Hepatocyte (in vitro differentiated cells): ENCODE results near the gene POLR1C. TPM values are rescaled to one million over a fixed set of nuclear protein-coding genes. Genes with fewer than 3 reads are reported as not detected.
A peak's percentile ranks its signal among the peaks of the same experiment; 100 is the strongest.

Source experiments
- DNase-seq: peaks from one replicate; pipeline ENCODE4 v3.0.0-alpha.2; 2016; ENCODE audit warnings: low spot score
- H2AFZ ChIP-seq: fragments of 200-600 bp; sonication (generic); 2 replicates; pipeline ENCODE4 v1.6.0; 2016; ENCODE audit warnings: antibody characterized with exemption, mild to moderate bottlenecking
- H3K27ac ChIP-seq: fragments of 200-600 bp; sonication (generic); 2 replicates; pipeline ENCODE4 v1.5.1; 2016; ENCODE audit warnings: mild to moderate bottlenecking
- H3K27me3 ChIP-seq: fragments of 200-600 bp; sonication (generic); 2 replicates; pipeline ENCODE4 v1.6.1; 2016
- H3K36me3 ChIP-seq: fragments of 200-600 bp; sonication (generic); replicated peaks from 2 replicates; pipeline ENCODE4 v1.5.1; 2016; ENCODE audit warnings: low read depth; ENCODE audit not compliant: insufficient read depth
- H3K4me1 ChIP-seq: fragments of 200-600 bp; sonication (generic); 2 replicates; pipeline ENCODE4 v1.5.1; 2016; ENCODE audit warnings: mild to moderate bottlenecking, moderate library complexity; ENCODE audit not compliant: insufficient read depth
- H3K4me2 ChIP-seq: fragments of 200-600 bp; sonication (generic); 2 replicates; pipeline ENCODE4 v1.6.0; 2016
- H3K4me3 ChIP-seq: fragments of 200-600 bp; sonication (generic); 2 replicates; pipeline ENCODE4 v1.5.1; 2016; ENCODE audit warnings: mild to moderate bottlenecking
- H3K79me2 ChIP-seq: fragments of 200-600 bp; sonication (generic); 2 replicates; pipeline ENCODE4 v1.6.0; 2017; ENCODE audit warnings: mild to moderate bottlenecking
- H3K9me2 ChIP-seq: fragments of 200-600 bp; sonication (generic); replicated peaks from 2 replicates; pipeline ENCODE4 v1.6.0; 2017; ENCODE audit warnings: mild to moderate bottlenecking; ENCODE audit not compliant: insufficient read depth
- H3K9me3 ChIP-seq: fragments of 200-600 bp; sonication (generic); 2 replicates; pipeline ENCODE4 v1.5.1; 2016; ENCODE audit warnings: low read depth, mild to moderate bottlenecking
- H4K20me1 ChIP-seq: fragments of 200-600 bp; sonication (generic); 2 replicates; pipeline ENCODE4 v1.6.0; 2016; ENCODE audit warnings: mild to moderate bottlenecking; ENCODE audit not compliant: insufficient read depth, poor library complexity, severe bottlenecking
- CTCF ChIP-seq: fragments of 200-600 bp; sonication (generic); IDR thresholded peaks from 2 replicates; pipeline ENCODE4 v1.5.1; 2016; ENCODE audit warnings: antibody characterized with exemption, mild to moderate bottlenecking; ENCODE audit not compliant: poor library complexity
- EZH2 ChIP-seq: fragments of 200-600 bp; sonication (generic); IDR thresholded peaks from 2 replicates; pipeline ENCODE4 v1.6.1; 2016; ENCODE audit warnings: antibody characterized with exemption, mild to moderate bottlenecking, borderline replicate concordance
- EZH2phosphoT487 ChIP-seq: fragments of 200-600 bp; sonication (generic); IDR thresholded peaks from one replicate; pipeline ENCODE4 v1.6.1; 2018; ENCODE audit warnings: antibody characterized with exemption, mild to moderate bottlenecking, low read depth, moderate library complexity; ENCODE audit not compliant: unreplicated experiment, severe bottlenecking
- WGBS: methylation state at CpG from one replicate; pipeline ENCODE4 v1.1.6; 2016; ENCODE audit warnings: low lambda C conversion rate; ENCODE audit errors: missing lambda C conversion rate; 5-methylcytosine and 5-hydroxymethylcytosine counted together
- polyA plus RNA-seq: library from polyadenylated mRNA; unstranded; fragments of >200 nt; fragmentation: Nextera tagmentation; extraction: Ambion mirVana; gene quantifications from 2 replicates; pipeline ENCODE4 v1.2.1, GENCODE V29; 2016
- total RNA-seq: library from RNA; depleted of rRNA; stranded (reverse); fragments of >200 nt; gene quantifications from 2 replicates; pipeline ENCODE4 v1.2.3, GENCODE V29; 2014

The POLR1C gene
- total and polyA plus RNA-seq, 2 experiments from 2014 or later, result 26.1 to 36.2 TPM

- peak; percentile 30 for TF ChIP-seq EZH2
- TF ChIP-seq EZH2phosphoT487, result no peak
- WGBS, result 22% methylated on average over 34 of the region's 69 CpGs
- H2AFZ ChIP-seq, result peak overlapping the region; percentile 8
These were observed 7.5 kb upstream of the POLR1C start for GRCh38 chr6:43509142-43509983.

GRCh38 chr6:43509984-43510826 is 6.7 kb upstream of the POLR1C start, which contains the start of gene LRRC73:
Gene LRRC73 (minus strand): TSS chr6:43510346. CDS start chr6:43509785, 561 bp downstream.
- peaks cover 18% of the 10 kb centered on the region for H3K4me1 ChIP-seq

More at GRCh38 chr6:43509142-43509983, 7.5 kb upstream of the POLR1C start:
- peak overlapping the region; percentile 99 for H3K4me2 ChIP-seq
- H3K4me1 ChIP-seq, result peaks cover 15% of the 10 kb centered on the region
- no peak overlapping the region for H3K27ac ChIP-seq
- H3K79me2 ChIP-seq, result peaks cover 2% of the 10 kb centered on the region
- peaks cover 12% of the 10 kb centered on the region for H3K27me3 ChIP-seq
- H4K20me1 ChIP-seq, result no peaks in the 10 kb centered on the region
- H3K9me3 ChIP-seq, result no peaks in the 10 kb centered on the region
- H3K36me3 ChIP-seq, result no peaks in the 10 kb centered on the region
- H3K4me3 ChIP-seq, result peak overlapping the region; percentile 38
- no peak for DNase-seq
- H3K9me2 ChIP-seq, result no peaks in the 10 kb centered on the region

DNA sequence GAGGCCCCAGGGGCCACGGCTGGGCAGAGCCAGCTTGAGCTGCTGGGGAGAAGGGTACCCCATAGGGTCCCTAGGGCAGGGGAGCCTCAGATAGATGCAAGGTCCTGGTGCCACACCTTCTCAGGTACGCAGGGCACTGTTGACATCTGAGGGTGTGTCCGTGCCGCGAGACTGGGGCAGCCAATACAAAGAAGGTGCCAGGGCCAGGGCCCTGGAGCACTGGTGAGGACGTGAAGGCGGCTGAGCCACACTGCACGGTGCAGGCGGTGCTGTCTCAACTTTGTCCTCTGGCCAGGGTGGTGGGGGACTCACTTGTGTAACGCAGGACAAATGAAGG is 6.1 kb upstream of the POLR1C start:
- H3K27me3 ChIP-seq, result peaks cover 12% of the 10 kb centered on the region
- H3K79me2 ChIP-seq, result peaks cover 15% of the 10 kb centered on the region
- no peaks in the 10 kb centered on the region for H3K9me3 ChIP-seq
- no peak for DNase-seq
- WGBS, result 86% methylated on average over 10 of the region's 10 CpGs
- H4K20me1 ChIP-seq, result peaks cover 10% of the 10 kb centered on the region
- no peak overlapping the region for H2AFZ ChIP-seq
- H3K4me2 ChIP-seq, result peak overlapping the region; percentile 99
- peaks cover 24% of the 10 kb centered on the region for H3K4me1 ChIP-seq
- no peaks in the 10 kb centered on the region for H3K9me2 ChIP-seq
- H3K27ac ChIP-seq, result no peak overlapping the region
- H3K36me3 ChIP-seq, result no peaks in the 10 kb centered on the region
- TF ChIP-seq EZH2phosphoT487 (no peak), CTCF (no peak), EZH2 (no peak)
- H3K4me3 ChIP-seq, result no peak overlapping the region

More at GRCh38 chr6:43509984-43510826, 6.7 kb upstream of the POLR1C start, which contains the start of gene LRRC73:
- peaks cover 6% of the 10 kb centered on the region for H4K20me1 ChIP-seq
- TF ChIP-seq CTCF (no peak), EZH2phosphoT487 (no peak), EZH2 (no peak)
- H3K4me2 ChIP-seq, result peak within 1 kb of the TSS; percentile 99
- DNase-seq, result peak; percentile 93
- H3K27ac ChIP-seq, result no peak within 1 kb of the TSS
- no peaks in the 10 kb centered on the region for H3K36me3 ChIP-seq
- peaks cover 12% of the 10 kb centered on the region for H3K27me3 ChIP-seq
- peak within 1 kb of the TSS; percentile 8 for H2AFZ ChIP-seq
- H3K9me2 ChIP-seq, result no peaks in the 10 kb centered on the region
- peaks cover 9% of the 10 kb centered on the region for H3K79me2 ChIP-seq
- WGBS, result 16% methylated on average over 55 of the region's 96 CpGs
- peak within 1 kb of the TSS; percentile 38 for H3K4me3 ChIP-seq
- H3K9me3 ChIP-seq, result no peaks in the 10 kb centered on the region
